Activated naive CD8-positive, alpha-beta T cell treated with anti-CD3 and anti-CD28 coated beads, Interleukin-2, amount 50 U/mL, for 24 hours (primary cell): ENCODE data around the gene COL23A1.
A peak's percentile ranks its signal among the peaks of the same experiment; 100 is the strongest.
"Not testable (repeated sequence)": the region's sequence is repeated elsewhere in the genome, so short reads cannot be mapped to it uniquely, and the experiment has no call there.

Experiments
- ATAC-seq: fragments of 150-1000 bp; cut with Tn5 transposase; one replicate; pipeline ENCODE4 v1.10.0; 2021
- DNase-seq: peaks from one replicate; pipeline ENCODE4 v3.0.0; 2021
- H3K27ac Mint-ChIP-seq: one replicate; pipeline ENCODE4 v1.8.0; 2021; ENCODE audit warnings: mild to moderate bottlenecking, mixed read lengths
- H3K27me3 Mint-ChIP-seq: one replicate; pipeline ENCODE4 v1.8.0; 2021; ENCODE audit warnings: mixed read lengths
- H3K36me3 Mint-ChIP-seq: one replicate; pipeline ENCODE4 v1.8.0; 2021; ENCODE audit warnings: low read depth, mixed read lengths
- H3K4me1 Mint-ChIP-seq: one replicate; pipeline ENCODE4 v1.8.0; 2021; ENCODE audit warnings: mixed read lengths
- H3K4me3 Mint-ChIP-seq: one replicate; pipeline ENCODE4 v1.8.0; 2021; ENCODE audit warnings: mild to moderate bottlenecking, moderate library complexity, mixed read lengths
- H3K9me3 Mint-ChIP-seq: one replicate; pipeline ENCODE4 v1.8.0; 2021; ENCODE audit warnings: mixed read lengths

Gene COL23A1

DNA sequence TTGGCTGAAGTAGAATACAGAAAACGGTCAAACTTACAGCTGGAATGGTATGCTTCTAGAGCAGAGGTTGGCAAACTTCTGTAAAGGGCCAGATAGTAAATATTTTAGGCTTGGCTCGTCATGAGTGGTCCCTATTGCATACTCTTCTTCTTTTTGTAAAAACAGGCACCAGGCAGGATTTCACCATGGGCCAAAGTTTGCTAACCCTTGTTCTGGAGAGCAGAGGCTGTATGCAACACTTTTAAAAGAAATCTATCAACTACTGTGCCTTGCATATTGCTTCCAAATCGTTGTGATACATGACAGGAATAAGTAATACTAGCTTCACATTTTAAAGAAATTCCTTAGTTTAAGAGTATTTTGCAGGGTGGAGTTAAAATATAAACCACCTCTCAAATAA is 15.6 kb upstream of the COL23A1 start:
- Mint-ChIP-seq H3K36me3 (peaks cover 62% of the 10 kb centered on the region), H3K27me3 (no peaks in the 10 kb centered on the region), H3K9me3 (no peaks in the 10 kb centered on the region), H3K4me1 (no peaks in the 10 kb centered on the region), H3K4me3 (no peak overlapping the region), H3K27ac (no peak overlapping the region)
- DNase-seq (no peak), ATAC-seq (no peak)

DNA sequence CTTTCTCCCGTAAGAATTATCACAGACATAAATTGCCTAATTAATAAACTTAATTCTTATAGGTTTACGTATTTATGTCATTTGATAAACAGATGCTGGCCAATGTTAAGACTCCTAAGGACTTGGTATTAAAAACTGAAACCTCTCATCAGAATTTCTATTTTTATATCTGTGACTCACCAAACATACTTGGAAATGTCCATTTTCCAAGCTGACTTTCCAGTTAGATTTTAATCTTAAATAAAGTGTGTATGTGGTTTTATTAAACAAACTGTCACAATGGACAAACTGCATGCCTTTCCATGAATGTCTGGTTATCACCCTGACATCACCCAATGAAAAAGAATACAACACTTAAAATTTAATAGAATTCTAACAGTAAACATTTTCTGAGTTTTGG is 12.6 kb upstream of the COL23A1 start:
- Mint-ChIP-seq H3K36me3 (peaks cover 61% of the 10 kb centered on the region), H3K4me1 (no peaks in the 10 kb centered on the region), H3K4me3 (no peak overlapping the region), H3K27me3 (no peaks in the 10 kb centered on the region), H3K9me3 (peaks cover 8% of the 10 kb centered on the region), H3K27ac (no peak overlapping the region)
- no peak for ATAC-seq
- no peak for DNase-seq

DNA sequence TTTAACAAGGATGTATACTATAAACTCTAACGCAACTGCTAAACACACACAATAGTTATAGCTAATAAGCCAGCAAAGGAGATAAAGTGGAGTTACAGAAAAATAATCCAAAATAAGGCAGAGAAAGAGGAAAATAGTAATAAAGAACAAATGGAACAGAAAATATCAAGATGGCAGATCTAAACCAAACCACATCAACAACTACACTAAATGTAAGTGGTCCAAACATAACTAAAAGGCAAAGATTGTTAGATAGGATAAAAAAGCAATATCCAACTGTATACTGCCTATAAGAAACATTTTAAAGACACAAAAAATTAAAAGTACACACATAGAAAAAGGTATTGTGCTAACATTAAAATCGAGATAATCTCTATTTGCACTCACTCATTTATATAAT is 5.6 kb upstream of the COL23A1 start:
- DNase-seq (no peak), ATAC-seq (no peak)
- no peak overlapping the region for H3K4me3 Mint-ChIP-seq
- H3K9me3 Mint-ChIP-seq = peaks cover 31% of the 10 kb centered on the region
- no peak overlapping the region for H3K27ac Mint-ChIP-seq
- peaks cover 42% of the 10 kb centered on the region for H3K36me3 Mint-ChIP-seq
- H3K4me1 Mint-ChIP-seq = peaks cover 3% of the 10 kb centered on the region
- H3K27me3 Mint-ChIP-seq = peaks cover 10% of the 10 kb centered on the region

DNA sequence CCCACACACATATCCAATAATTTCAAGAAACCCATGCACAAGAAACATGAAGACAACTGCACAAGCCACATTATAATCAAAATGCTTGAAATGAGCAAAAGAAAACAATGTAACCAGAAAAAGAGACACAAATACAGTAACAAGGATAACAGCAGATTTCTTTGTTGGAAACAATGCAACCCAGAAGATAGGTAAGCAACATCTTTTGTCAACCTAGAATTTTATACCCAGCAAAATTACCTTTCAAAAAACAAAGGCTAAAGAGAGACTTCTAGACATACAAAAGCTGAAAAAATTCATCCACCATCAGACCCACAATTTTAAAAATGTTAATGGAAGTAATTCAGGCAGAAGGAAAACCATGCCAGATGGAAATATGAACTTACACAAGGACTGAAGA is 5.0 kb upstream of the COL23A1 start:
- Mint-ChIP-seq H3K27me3 (peaks cover 13% of the 10 kb centered on the region), H3K36me3 (peaks cover 39% of the 10 kb centered on the region)
- no peak for DNase-seq

GRCh38 chr5:178590924-178591423 is 781 bp upstream of the COL23A1 start:
- Mint-ChIP-seq H3K27me3 (peaks cover 44% of the 10 kb centered on the region), H3K9me3 (peaks cover 22% of the 10 kb centered on the region), H3K4me1 (peaks cover 5% of the 10 kb centered on the region), H3K27ac (no peak overlapping the region), H3K4me3 (peak overlapping the region; percentile 65), H3K36me3 (peaks cover 16% of the 10 kb centered on the region)
- no peak for DNase-seq
- ATAC-seq = no peak

More for the DNA sequence above, 5.0 kb upstream of the COL23A1 start:
- Mint-ChIP-seq H3K27ac (no peak overlapping the region), H3K4me3 (no peak overlapping the region), H3K4me1 (peaks cover 5% of the 10 kb centered on the region), H3K9me3 (peaks cover 31% of the 10 kb centered on the region)
- no peak for ATAC-seq

DNA sequence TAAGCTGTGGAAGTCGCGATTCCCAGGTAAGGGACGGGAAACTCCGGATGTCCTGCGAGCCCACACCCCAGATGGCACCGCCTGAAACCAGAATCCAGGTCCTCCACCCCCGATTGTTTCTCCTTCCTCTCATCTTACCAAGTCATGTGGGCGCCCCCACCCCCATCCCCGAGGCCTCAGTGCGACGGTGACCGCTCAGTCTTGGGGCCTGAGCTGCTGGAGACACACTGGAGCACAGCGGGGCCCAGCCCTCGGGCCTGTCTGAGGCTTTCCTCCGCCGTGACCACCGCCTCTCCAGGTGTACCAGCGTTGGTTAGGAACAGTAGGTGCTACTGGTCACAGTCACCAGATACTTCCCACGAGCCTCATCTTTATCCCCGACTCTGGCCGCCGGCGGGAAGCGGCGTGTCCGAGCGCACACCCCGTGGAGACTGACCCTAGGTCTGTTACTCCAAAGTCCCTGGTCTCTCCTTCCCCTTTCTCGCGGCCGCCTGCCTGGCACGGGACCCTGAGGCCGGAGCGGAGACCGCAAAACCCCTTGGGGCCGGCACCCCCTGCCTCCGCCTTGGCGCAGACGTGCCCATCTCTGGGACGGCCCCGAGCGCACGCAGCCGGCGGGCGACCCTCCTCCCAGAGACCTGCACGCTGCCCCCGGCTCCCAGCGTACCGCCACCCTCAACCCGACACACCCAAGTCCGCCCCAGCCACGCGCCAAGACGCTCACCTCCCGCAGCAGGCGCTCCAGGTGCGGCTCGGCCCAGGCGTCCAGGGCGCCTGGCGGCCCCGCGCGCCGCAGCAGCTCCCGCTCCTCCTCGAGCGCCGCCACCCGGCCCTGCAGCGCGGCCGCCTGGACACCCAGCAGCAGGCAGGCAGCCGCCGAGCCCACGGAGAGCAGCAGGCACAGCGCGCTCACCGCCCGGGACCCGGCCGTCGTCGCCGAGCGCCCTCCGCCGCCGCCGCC is 733 bp downstream of the COL23A1 start:
- ATAC-seq (peak; percentile 34), DNase-seq (no peak)
- peaks cover 6% of the 10 kb centered on the region for H3K36me3 Mint-ChIP-seq
- H3K4me3 Mint-ChIP-seq = no peak overlapping the region
- no peak overlapping the region for H3K27ac Mint-ChIP-seq
- peaks cover 5% of the 10 kb centered on the region for H3K4me1 Mint-ChIP-seq
- H3K9me3 Mint-ChIP-seq = peaks cover 7% of the 10 kb centered on the region
- H3K27me3 Mint-ChIP-seq = peaks cover 45% of the 10 kb centered on the region

GRCh38 chr5:178588769-178589168 is 1.4 kb downstream of the COL23A1 start:
- Mint-ChIP-seq H3K27me3 (peaks cover 45% of the 10 kb centered on the region), H3K27ac (no peak overlapping the region), H3K36me3 (no peaks in the 10 kb centered on the region), H3K4me1 (peaks cover 5% of the 10 kb centered on the region), H3K4me3 (no peak overlapping the region), H3K9me3 (peaks cover under 1% of the 10 kb centered on the region)
- DNase-seq (no peak), ATAC-seq (no peak)

- Mint-ChIP-seq H3K27ac (no peak overlapping the region), H3K27me3 (peaks cover 45% of the 10 kb centered on the region), H3K4me3 (no peak overlapping the region)
Observed at GRCh38 chr5:178587763-178588611, 2.2 kb downstream of the COL23A1 start.

DNA sequence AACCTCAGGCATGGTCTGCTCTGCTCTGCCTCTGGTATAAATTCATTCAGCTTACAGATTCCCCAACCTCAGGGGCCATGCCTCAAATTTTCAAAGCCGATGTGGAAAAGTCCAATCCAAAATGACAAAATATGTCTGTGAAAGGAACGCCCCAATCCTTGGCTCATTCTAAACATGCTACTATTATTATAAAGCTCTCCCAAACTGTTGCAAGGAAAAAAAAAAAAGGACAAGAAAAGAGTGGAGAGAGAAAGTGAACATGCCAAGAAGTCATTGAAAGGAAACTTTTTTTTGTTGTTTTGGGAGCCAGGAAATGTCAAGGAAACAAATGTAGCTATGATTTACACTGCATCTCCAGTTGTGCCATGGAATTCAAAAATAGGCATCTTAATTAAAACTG is 3.8 kb downstream of the COL23A1 start:
- Mint-ChIP-seq H3K4me3 (no peak overlapping the region), H3K27me3 (peaks cover 41% of the 10 kb centered on the region), H3K27ac (no peak overlapping the region), H3K4me1 (peaks cover 5% of the 10 kb centered on the region), H3K36me3 (no peaks in the 10 kb centered on the region), H3K9me3 (no peaks in the 10 kb centered on the region)
- DNase-seq = no peak
- ATAC-seq = no peak

More at GRCh38 chr5:178587763-178588611, 2.2 kb downstream of the COL23A1 start:
- ATAC-seq (no peak), DNase-seq (no peak)
- no peaks in the 10 kb centered on the region for H3K36me3 Mint-ChIP-seq
- peaks cover 5% of the 10 kb centered on the region for H3K4me1 Mint-ChIP-seq
- no peaks in the 10 kb centered on the region for H3K9me3 Mint-ChIP-seq

GRCh38 chr5:178585421-178585820 is 4.8 kb downstream of the COL23A1 start:
- H3K27ac Mint-ChIP-seq, H3K4me3 Mint-ChIP-seq, H3K36me3 Mint-ChIP-seq, H3K9me3 Mint-ChIP-seq, H3K4me1 Mint-ChIP-seq: not testable (repeated sequence)
- DNase-seq = peak; percentile 28
- ATAC-seq = peak; percentile 71
- H3K27me3 Mint-ChIP-seq = peaks cover 32% of the 10 kb centered on the region

- Mint-ChIP-seq H3K36me3 (no peaks in the 10 kb centered on the region), H3K4me1 (no peaks in the 10 kb centered on the region), H3K9me3 (no peaks in the 10 kb centered on the region), H3K4me3 (no peak overlapping the region), H3K27ac (no peak overlapping the region), H3K27me3 (peaks cover 21% of the 10 kb centered on the region)
- DNase-seq (no peak), ATAC-seq (no peak)
Observed at GRCh38 chr5:178583279-178583678, 6.9 kb downstream of the COL23A1 start.

- no peaks in the 10 kb centered on the region for H3K4me1 Mint-ChIP-seq
- H3K27me3 Mint-ChIP-seq = peaks cover 17% of the 10 kb centered on the region
- H3K4me3 Mint-ChIP-seq = no peak overlapping the region
- H3K36me3 Mint-ChIP-seq = no peaks in the 10 kb centered on the region
- no peak overlapping the region for H3K27ac Mint-ChIP-seq
- ATAC-seq (no peak), DNase-seq (no peak)
- H3K9me3 Mint-ChIP-seq = no peaks in the 10 kb centered on the region
Observed at GRCh38 chr5:178582291-178582690, 7.9 kb downstream of the COL23A1 start.

GRCh38 chr5:178581621-178582020 is 8.6 kb downstream of the COL23A1 start:
- ATAC-seq (no peak), DNase-seq (no peak)
- peaks cover 18% of the 10 kb centered on the region for H3K27me3 Mint-ChIP-seq
- H3K4me3 Mint-ChIP-seq = no peak overlapping the region
- H3K36me3 Mint-ChIP-seq = no peaks in the 10 kb centered on the region
- no peaks in the 10 kb centered on the region for H3K9me3 Mint-ChIP-seq
- no peaks in the 10 kb centered on the region for H3K4me1 Mint-ChIP-seq
- no peak overlapping the region for H3K27ac Mint-ChIP-seq

- no peaks in the 10 kb centered on the region for H3K36me3 Mint-ChIP-seq
- no peaks in the 10 kb centered on the region for H3K4me1 Mint-ChIP-seq
- H3K9me3 Mint-ChIP-seq = no peaks in the 10 kb centered on the region
- no peak overlapping the region for H3K4me3 Mint-ChIP-seq
- DNase-seq = no peak
- peaks cover 22% of the 10 kb centered on the region for H3K27me3 Mint-ChIP-seq
- no peak for ATAC-seq
- no peak overlapping the region for H3K27ac Mint-ChIP-seq
Observed at GRCh38 chr5:178580271-178580955, 9.8 kb downstream of the COL23A1 start.
